ENCODE data around the gene TOM1L1. TPM values are rescaled to one million over a fixed set of nuclear protein-coding genes. Genes with fewer than 3 reads are reported as not detected.

The TOM1L1 gene
- total RNA-seq, 1 donor from 2014 or later: 7.0 TPM

DNA sequence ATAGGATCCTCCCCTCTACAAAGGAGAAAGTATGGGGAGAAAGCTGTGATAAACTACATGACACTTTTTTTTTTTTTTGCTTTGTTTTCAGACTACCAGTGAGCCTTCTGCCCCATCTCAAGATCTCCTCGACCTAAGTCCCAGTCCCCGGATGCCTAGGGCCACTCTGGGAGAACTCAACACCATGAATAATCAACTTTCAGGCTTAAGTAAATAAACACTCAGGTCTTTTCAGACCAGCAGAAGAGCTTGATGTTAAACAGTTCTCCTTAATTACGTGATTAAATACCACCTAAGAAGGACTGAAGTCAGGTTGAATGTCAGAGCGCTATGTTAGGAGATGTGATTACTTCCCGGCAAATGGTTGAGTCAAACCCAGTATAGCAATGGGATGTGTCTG is 36.4 kb downstream of the TOM1L1 start:
- ATAC-seq (ENCODE audit: poor library complexity): no peak
- intact Hi-C loops (cut with DNase I): no loop called here

DNA sequence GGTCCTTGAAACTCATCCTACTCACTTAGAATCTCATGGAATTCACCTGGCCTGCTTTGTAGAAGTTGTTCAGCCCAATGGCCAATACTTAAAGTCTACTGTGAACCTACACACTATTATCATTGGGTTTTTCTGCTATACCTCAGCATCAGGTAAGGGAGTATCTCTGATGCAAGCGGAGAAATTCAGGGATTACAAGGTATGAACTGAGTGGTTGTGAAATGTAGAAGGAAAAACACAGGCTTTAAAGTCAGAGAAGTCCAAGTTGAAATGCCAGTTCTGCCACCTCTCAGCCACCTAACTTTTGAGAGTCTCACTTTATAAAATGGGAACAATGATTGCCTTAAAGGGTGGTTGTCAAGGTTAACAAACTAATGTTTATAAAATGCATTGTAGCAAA is 36.8 kb downstream of the TOM1L1 start:
- intact Hi-C loops (cut with DNase I): no loop called here
- DNase-seq (no peak), ATAC-seq (ENCODE audit: poor library complexity) (no peak)

More for the DNA sequence above, 36.4 kb downstream of the TOM1L1 start:
- DNase-seq: no peak

DNA sequence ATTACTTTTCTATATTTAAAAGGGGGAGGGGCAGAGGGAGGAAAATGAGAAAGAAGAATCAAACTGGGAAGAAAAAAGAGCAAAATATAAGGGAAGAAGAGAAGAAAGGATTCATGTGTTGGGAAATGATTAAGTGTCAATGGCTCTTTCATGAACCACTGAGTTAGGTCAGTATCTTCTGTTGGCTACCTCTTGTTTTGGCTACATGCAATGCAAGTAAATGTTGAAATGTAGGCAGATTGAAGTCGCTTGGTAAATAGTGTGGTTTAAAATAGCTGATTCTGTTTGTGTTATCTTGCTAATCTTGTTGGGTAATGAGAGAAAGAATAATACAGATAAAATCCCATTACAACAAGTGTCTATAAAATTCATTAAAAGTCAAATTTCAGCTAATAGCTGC is 40.6 kb downstream of the TOM1L1 start:
- ATAC-seq (ENCODE audit: poor library complexity): no peak
- no peak for DNase-seq
- intact Hi-C loops (cut with DNase I): no loop called here

DNA sequence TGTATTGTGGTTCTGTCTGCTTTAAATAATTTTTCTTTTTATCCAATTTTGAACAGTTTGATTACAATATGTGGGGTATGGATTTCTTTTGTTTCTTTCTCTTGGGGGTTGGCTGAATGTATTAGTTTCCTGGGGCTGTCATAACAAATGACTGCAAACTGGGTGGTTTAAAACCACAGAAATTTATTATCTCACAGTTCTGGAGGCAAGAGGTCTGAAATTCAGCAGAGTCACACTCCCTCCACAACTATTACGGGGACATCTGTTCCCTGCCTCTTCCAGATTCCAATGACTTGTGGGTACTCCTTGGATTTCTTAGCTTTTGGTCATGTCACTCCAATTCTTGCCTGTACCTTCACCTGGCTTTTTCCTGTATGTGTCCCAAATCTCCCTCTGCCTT is 44.1 kb downstream of the TOM1L1 start:
- ATAC-seq (ENCODE audit: poor library complexity): no peak
- intact Hi-C loops (cut with DNase I): no loop called here
- DNase-seq: no peak

DNA sequence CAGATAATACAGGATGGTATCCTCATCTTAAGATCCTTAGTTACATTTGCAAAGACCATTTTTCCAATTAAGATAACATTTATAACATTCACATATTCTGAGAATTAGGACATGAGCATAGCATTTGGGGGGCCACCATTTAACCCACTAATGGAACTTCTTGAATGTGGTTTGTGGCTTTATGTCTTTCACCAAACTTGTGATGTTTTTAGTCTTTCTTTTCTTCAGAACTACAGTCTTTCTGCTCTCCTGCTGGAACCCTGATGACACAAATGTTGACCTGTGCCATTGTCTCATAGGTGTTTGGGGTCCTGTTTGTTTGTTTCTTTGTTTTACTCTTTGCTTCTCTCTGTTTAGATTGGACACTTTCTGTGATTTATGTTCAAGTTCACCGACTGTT is 44.6 kb downstream of the TOM1L1 start:
- ATAC-seq (ENCODE audit: poor library complexity) (no peak), DNase-seq (no peak)
- intact Hi-C loops (cut with DNase I): no loop called here

DNA sequence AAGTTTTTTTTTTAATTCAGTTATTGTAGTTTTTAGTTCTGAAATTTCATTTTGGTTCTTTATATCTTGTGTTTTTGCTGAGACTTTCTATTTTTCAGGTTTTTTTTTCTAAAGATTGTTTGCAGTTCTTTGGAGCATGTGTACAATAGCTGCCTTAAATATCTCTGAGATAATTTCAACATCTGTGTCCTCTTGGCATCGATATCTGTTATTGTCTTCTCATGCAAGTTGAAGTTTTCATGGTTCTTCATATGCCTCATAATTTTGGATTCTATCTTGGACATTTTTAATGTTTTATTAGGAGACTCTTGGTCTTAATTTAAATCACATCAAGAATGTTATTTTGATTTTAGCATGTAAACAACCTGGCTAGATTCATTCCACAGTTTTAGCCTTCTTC is 45.0 kb downstream of the TOM1L1 start:
- no peak for ATAC-seq (ENCODE audit: poor library complexity)

DNA sequence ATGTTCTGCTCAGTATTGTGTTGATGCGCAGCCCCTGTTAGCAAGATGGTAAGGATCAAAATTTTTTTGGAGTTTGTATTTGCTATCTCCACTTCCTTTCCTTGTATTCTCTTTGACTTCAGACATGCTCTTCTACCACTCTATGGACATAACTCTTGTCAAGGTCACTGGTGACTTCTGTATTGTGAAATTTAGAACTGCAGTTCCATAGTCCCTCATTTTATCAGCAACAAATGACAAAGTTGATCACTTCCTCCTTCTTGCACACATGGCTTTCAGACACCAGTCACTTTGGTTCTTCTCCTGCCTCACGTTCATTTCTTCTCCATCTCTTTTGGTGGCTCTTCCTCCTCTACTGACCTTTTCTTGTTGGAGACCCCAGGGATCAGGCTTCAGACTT is 46.7 kb downstream of the TOM1L1 start:
- no peak for ATAC-seq (ENCODE audit: poor library complexity)
- intact Hi-C loops (cut with DNase I): no loop called here
- no peak for DNase-seq

More for the DNA sequence above, 45.0 kb downstream of the TOM1L1 start:
- no peak for DNase-seq
- intact Hi-C loops (cut with DNase I): no loop called here

DNA sequence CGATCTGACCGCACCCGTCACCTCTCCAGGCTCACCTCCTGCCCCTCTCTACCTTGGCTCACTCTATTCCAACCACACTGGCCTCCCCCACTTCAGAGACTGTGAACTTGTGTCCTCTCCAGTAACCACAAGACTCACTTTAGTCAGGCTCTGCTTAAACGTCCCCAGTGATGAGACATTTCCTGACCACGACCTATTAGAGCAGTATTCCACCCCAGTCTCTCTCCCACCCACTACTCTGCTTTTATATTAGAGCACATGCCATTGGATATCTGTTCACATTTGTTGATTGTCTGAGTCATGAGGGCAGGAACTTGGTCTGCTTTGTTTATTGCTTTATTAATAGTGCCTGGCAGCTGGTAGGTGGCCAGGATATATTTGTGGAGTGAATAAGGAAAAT is 47.7 kb downstream of the TOM1L1 start:
- no peak for ATAC-seq (ENCODE audit: poor library complexity)
- no peak for DNase-seq
- intact Hi-C loops (cut with DNase I): no loop called here

DNA sequence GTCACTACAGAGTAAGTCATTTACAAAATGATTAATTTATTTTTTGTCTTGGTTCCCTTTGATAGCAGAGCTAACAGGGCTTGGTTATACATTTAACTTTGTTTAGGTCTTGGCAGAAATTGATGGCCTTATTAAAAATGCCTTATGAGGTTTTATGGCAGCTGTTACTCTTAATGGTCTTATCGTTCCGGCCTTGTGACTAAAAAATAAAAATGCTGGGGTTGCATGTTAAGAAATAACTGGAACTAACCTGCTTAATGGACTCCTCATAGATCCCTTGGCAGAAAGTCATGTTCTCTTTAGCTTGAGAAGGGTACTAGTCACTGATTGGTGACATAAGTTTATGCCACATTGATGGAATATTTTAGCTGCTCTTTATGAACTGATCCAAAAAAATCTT is 49.5 kb downstream of the TOM1L1 start:
- intact Hi-C loops (cut with DNase I): no loop called here
- ATAC-seq (ENCODE audit: poor library complexity) (no peak), DNase-seq (no peak)

DNA sequence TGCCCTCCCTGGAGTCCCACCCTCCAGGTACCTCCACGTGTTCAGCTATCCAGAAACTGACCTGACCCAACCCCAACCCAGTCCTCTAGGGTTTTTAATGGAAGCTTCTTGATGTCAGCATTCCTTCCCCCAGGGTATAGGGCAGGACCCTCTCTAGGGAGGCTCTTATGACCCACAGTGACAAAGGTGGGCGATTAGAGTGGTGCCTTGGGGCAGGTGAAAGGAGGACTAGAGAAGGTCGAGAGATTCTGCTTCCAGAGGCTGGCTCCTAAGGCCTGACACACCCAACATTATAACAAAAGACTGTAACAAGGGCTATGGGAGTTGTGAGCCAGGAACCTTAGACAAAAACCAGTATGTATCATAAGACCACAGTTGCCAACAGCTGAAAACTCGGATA is 50.6 kb downstream of the TOM1L1 start:
- intact Hi-C loops (cut with DNase I): no loop called here
- ATAC-seq (ENCODE audit: poor library complexity) (no peak), DNase-seq (no peak)

DNA sequence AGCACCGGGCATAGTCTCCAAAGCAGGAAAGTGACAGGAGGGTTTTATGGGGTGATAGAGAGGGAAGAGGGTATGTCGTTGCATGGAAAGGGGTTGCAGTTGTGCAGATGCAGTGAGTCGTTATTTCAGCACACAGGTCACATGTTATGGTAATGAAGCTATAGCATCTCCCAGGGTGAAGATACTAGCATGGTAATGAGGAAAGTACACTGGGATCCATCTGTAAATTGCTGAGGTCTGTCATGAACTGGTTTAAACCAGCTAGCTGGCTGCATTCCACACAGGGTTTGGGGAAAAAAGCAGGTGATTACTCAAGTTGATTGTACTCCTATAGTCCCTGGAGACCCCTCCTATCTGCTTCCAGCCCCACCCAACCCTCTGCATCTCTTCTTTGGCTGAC is 56.1 kb downstream of the TOM1L1 start:
- DNase-seq (no peak), ATAC-seq (ENCODE audit: poor library complexity) (no peak)
- intact Hi-C loops (cut with DNase I): no loop called here

DNA sequence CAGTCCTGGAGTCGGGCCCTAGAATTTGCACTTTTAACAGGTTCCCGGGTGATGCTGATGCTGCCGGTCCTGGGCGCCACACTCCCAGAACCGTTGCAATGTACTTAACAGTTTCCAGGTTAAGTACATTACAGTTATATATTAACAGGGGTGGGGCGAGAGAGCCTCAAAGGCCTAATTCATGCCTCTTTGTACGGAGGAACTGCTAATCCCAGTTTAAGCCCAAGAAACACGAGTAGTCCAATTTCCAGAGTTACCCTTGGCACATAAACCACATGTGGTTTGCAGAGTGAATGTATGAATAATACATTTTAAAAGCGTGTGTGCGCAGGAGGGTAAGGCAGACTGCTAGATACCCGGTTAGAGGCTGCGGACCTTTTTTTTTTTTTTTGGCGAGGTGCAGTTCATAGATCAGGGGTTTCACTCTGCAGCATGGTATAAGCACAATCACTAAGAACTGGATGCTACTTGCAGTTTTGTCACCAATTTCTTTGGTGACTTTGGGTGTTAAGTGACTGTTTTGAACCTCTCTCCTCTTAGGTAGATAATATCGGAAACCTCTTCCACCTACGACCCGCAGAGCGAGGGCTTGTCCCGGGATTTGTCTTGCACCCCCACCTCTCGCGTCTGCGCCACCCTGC is 67.1 kb downstream of the TOM1L1 start:
- peak; percentile 14 for ATAC-seq (ENCODE audit: poor library complexity)
- intact Hi-C loops (cut with DNase I): no loop called here

DNA sequence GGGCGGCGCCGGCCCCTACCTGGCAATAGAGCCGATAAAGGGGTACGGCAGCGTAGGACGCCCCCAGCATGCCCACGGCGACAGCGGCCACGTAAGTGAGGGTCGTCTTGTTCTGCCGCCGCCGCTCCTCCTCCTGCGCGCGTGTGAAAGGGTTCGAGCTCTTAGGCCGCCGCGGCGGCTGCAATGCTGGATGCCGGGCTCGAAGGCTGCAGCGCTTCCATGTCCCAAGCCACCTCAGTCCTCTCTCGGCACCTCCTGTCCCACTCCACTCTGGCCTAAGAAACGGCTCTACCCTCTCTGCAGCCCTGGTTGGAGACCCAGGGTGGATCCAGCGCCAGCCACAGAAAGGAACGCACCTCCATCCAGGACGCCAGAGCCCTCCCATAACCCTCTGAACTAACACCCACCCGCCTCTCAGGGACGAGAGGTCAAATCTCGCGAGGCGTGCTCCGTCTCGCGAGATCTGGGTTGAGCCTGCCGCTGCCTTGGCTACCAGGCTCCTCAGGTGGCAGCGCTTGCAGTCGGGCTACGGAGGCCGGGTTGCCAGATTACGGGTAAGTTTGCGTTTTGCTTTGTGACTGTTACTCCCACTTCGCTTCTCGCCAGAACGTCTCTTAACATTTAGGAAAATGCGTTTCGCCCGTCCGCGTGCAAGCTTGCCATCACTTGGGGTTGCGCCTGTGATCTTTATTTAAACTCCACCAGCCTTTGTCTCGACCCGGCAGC is 67.8 kb downstream of the TOM1L1 start, which contains the start of the genes COX11 and STXBP4:
Gene COX11, minus strand, starts transcription at position 393 of the 726 bp plus-strand sequence. Its CDS starts 8 bp downstream, at position 385.
Gene STXBP4, plus strand, starts transcription at position 504 of the 726 bp plus-strand sequence. CDS start 17,455 bp downstream, outside the sequence.
- intact Hi-C loops (cut with DNase I): no loop called here
- DNase-seq (peak; percentile 96), ATAC-seq (ENCODE audit: poor library complexity) (peak; percentile 99)

More for the DNA sequence above, 67.1 kb downstream of the TOM1L1 start:
- DNase-seq: no peak

DNA sequence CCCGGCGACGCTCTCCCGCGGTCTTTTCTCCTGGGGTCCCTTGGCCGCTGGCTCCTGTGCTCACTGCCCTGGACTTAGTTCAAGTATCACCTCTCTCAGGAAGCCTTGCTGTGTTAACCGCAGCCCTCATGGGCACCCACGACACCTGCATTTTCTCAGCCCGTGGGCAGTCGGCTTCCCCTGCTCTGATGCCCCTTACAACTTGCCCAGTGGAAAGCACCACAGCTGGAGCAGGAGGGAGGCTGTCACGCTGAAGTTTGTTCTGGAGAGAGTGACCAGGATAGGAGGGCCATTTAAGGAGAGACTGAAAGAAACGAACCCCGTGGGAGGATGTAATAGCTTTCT is 68.3 kb downstream of the TOM1L1 start:
- intact Hi-C loops (cut with DNase I): no loop called here
- ATAC-seq (ENCODE audit: poor library complexity) (peak; percentile 63), DNase-seq (no peak)

DNA sequence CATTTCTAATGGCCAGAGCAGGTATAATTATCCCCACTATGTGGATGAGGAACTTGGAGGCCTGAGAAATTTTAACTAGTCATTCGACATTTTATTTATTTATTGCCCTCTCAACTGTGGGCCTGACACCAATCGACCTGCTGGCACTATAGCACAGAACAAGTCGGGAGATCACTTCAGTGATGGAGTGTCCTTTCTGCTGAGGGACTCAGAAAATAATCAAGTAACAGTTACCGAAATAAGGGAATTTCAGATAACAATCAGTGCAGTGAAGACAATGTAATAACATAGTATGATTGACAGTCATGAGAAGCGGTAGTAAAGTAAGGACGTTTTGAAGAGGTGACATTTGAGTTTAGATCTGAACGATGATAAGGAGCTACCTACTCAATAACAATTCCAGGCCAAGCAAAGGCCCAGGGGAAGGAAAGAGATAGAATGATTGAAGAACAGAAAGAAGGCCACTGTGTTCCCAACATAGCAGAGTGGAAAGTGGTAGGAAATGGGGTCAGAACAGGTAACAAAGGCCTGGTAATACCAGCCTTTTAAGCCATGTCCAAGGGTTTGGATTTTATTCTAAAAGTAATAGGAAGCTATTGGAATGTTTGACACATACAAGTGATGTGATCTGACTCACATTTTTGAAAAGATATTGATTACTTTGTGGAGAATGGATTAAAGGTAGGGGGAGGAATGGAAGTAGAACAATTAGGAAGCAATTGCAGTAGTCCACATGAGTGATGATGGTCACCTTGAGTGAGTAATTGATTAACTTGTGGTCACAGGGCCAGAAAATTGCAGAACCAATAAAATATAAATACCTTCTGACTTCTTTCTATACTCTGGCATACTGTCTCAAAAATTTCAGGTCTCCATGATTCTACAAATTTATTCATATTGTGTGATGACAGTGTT is 69.3 kb downstream of the TOM1L1 start:
- ATAC-seq (ENCODE audit: poor library complexity) (no peak), DNase-seq (no peak)
- intact Hi-C loops (cut with DNase I): no loop called here

DNA sequence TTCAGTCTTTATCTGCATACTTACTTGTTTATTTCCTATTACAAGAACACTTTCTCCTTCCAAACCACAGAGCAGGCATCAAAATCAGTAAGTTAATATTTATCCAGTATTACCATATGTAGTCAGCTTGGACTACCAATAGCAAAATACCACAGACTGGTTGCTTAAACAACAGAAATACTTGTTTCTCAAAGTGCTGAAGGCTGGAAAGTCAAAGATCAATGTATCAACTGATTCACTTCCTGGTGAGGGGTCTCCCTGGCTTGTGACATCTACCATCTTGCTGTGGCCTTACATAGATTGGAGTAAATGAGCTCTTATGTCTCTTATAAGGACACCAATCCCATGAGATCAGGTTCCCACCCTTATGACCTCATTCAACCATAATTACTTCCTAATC is 70.5 kb downstream of the TOM1L1 start:
- intact Hi-C loops (cut with DNase I): no loop called here
- ATAC-seq (ENCODE audit: poor library complexity): no peak
- DNase-seq: no peak

DNA sequence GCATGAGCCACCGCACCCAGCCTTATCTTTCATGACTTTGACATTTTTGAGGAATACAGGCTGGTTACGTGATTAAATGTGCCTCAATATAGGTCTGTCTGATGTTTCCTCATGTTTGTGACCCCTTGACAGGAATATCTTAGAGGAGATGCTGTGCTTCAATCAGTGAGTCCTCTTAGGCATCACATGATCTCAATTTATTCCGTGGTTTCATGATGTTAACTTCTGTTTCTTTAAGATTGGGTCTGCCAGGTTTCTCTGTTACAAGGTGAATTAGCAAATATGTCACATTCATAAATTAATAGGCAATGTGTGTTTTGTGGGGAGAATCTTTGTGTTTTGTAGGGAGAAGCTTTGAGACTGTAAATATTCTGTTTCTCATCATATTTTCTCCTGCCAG is 71.2 kb downstream of the TOM1L1 start:
- DNase-seq (no peak), ATAC-seq (ENCODE audit: poor library complexity) (no peak)
- intact Hi-C loops (cut with DNase I): no loop called here

DNA sequence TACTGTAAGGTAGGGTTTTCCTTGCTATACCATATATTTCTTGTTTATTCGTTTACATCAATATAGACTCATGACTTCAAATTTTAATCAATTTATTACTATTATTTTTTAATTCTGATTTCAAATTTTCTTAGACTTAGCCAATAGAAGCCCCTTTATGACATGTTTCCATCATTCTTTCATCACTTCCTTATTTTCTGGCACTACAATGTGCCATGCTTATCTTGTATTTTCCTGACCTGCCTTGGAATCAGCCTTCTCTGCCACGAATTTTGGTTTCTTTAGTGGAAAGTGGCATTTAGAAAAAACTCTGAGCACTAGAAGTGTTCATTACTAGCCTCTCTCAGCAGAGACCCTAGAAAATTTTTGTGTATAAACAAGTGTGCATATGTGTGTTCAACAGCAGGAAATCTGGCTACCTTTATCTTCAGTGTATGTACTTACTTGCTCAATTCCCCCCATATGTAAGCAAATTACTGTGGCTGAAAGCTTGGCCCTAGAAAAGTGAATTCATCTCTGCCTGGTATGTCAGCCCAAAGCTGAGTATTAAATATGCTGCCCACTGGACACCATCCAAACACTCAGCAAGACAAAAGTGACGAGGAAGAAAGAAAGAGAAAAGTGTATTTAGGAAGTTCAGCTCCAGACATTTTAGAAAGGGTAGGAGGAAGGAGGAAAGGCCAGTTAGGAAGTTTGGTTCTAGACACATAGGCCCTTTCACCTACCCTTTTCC is 71.9 kb downstream of the TOM1L1 start:
- intact Hi-C loops (cut with DNase I): no loop called here
- DNase-seq: no peak
- no peak for ATAC-seq (ENCODE audit: poor library complexity)

DNA sequence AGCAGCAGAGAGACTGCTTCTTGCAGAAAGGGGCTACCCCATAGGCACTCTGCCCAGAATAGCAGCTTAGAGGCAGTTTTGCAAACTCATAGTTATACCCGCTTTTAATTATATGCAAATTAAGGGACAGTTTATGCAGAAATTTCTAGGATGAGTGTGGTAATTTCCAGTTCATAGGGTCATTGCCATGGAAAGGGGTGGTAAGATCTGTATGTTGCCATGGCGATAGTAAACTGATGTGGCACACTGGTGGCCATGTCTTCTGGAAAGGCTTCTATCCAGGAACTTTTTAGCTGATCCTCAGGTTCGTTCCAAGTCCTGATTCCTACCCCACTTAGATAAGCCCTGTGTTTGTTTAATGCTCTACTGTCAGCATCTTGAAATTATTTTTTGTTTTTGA is 74.1 kb downstream of the TOM1L1 start:
- DNase-seq: no peak
- no peak for ATAC-seq (ENCODE audit: poor library complexity)
- intact Hi-C loops (cut with DNase I): no loop called here

Measured in Right ventricle myocardium superior (tissue), 1 donor.